Measurements from ENCODE around the gene B4GALT2. TPM values are rescaled to one million over a fixed set of nuclear protein-coding genes. Genes with fewer than 3 reads are reported as not detected.

The B4GALT2 gene
- total RNA-seq (10 to 100 TPM; 11.9 to 51.3 (median 33.9) TPM), polyA plus RNA-seq (10 to 100 TPM; 14.4 to 22.1 TPM)
- long read RNA-seq, donor 1, partial matches to known transcripts = 35 of 42 reads
- long read RNA-seq, donor 1, other reads (novel, unspliced or antisense) = 3 of 42 reads
- long read RNA-seq, donor 2, transcript B4GALT2-203 (7 exons, 2,203 nt) = major isoform, 26 of 62 reads
- long read RNA-seq, donor 2, partial matches to known transcripts = 29 of 62 reads
- long read RNA-seq, donor 2, other reads (novel, unspliced or antisense) = 5 of 62 reads
- long read RNA-seq, donor 3, transcript B4GALT2-203 (7 exons, 2,203 nt) = major isoform, 125 of 169 reads
- long read RNA-seq, donor 3, partial matches to known transcripts = 16 of 169 reads
- long read RNA-seq, donor 3, other reads (novel, unspliced or antisense) = 25 of 169 reads

- intact Hi-C loops (cut with DNase I) = no loop called here
- Histone ChIP-seq H3K27me3 (no peaks in the 10 kb centered on the region), H3K9me3 (no peaks in the 10 kb centered on the region), H3K4me3 (peak within 1 kb of the TSS; percentile 84), H3K27ac (peak within 1 kb of the TSS; percentile 49 to 64), H3K36me3 (no peaks in the 10 kb centered on the region), H3K4me1 (ENCODE audit: insufficient read depth) (peaks cover 15% of the 10 kb centered on the region)
- whole genome bisulfite sequencing, 3 donors = 4 to 7% (median 6%) methylated on average over 23 to 54 of the region's 54 CpGs
- TF ChIP-seq, protein P1, sequence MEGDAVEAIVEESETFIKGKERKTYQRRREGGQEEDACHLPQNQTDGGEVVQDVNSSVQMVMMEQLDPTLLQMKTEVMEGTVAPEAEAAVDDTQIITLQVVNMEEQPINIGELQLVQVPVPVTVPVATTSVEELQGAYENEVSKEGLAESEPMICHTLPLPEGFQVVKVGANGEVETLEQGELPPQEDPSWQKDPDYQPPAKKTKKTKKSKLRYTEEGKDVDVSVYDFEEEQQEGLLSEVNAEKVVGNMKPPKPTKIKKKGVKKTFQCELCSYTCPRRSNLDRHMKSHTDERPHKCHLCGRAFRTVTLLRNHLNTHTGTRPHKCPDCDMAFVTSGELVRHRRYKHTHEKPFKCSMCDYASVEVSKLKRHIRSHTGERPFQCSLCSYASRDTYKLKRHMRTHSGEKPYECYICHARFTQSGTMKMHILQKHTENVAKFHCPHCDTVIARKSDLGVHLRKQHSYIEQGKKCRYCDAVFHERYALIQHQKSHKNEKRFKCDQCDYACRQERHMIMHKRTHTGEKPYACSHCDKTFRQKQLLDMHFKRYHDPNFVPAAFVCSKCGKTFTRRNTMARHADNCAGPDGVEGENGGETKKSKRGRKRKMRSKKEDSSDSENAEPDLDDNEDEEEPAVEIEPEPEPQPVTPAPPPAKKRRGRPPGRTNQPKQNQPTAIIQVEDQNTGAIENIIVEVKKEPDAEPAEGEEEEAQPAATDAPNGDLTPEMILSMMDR (IDR thresholded peaks at IDR 0.05) = no peak
- TF ChIP-seq POLR2A (IDR thresholded peaks at IDR 0.05) = no peak
- TF ChIP-seq EP300 (IDR thresholded peaks at IDR 0.05) = no peak
- peak; percentile 40 to 76 (median 62) for DNase-seq
Measured at GRCh38 chr1:43978551-43979260, at the start of gene B4GALT2. TSS of gene B4GALT2 (plus strand) at chr1:43979210. CDS start at chr1:43981161, 1,951 bp downstream.

GRCh38 chr1:43930168-43930948 lies 48.7 kb upstream of the B4GALT2 start:
- Histone ChIP-seq H3K4me3 (no peak overlapping the region), H3K4me1 (ENCODE audit: insufficient read depth) (peaks cover 4% of the 10 kb centered on the region), H3K27ac (no peak overlapping the region), H3K36me3 (no peaks in the 10 kb centered on the region), H3K9me3 (no peaks in the 10 kb centered on the region), H3K27me3 (no peaks in the 10 kb centered on the region)
- DNase-seq = no peak
- intact Hi-C loops (cut with DNase I) = loop anchor here (5.0 to 10.0 kb wide), 4 partner anchors 163 to 706 kb away; partner anchors contain the start of gene PTPRF (in 1 of the 4)
- no peak for TF ChIP-seq POLR2A (IDR thresholded peaks at IDR 0.05)
- TF ChIP-seq, protein P1 (IDR thresholded peaks at IDR 0.05) = no peak
- no peak for TF ChIP-seq EP300 (IDR thresholded peaks at IDR 0.05)
- 93 to 97% (median 96%) methylated on average over 10 of the region's 10 CpGs for WGBS, 3 donors

DNA sequence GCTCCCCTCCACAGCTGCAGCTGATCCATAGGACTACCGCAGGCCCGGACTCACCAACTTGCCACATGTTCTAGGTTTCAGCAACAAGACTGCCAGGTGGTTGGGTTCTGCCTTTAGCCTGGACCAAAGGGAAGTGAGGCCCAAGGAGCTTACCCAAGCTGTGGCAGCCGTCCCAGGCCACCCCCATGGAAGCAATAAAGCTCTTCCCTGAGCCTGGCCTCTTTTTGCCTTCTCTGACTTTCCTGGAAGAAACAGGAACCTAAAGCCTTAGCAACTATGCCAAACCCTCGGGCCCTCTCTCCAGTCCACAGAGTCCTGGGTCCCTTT lies 48.1 kb upstream of the B4GALT2 start:
- Histone ChIP-seq H3K36me3 (no peaks in the 10 kb centered on the region), H3K27ac (no peak overlapping the region), H3K27me3 (no peaks in the 10 kb centered on the region), H3K4me3 (no peak overlapping the region), H3K4me1 (ENCODE audit: insufficient read depth) (peaks cover 4% of the 10 kb centered on the region), H3K9me3 (no peaks in the 10 kb centered on the region)
- DNase-seq = no peak
- no peak for TF ChIP-seq POLR2A (IDR thresholded peaks at IDR 0.05)
- TF ChIP-seq, protein P1 (IDR thresholded peaks at IDR 0.05) = no peak
- TF ChIP-seq EP300 (IDR thresholded peaks at IDR 0.05) = no peak
- intact Hi-C loops (cut with DNase I) = loop anchor here (5.0 to 10.0 kb wide), 4 partner anchors 164 to 706 kb away; partner anchors contain the start of gene PTPRF (in 1 of the 4)
- 71 to 79% (median 76%) methylated on average over 4 of the region's 4 CpGs for WGBS, 3 donors
